ENCODE results near the gene PIK3C2G.

- no peak for TF ChIP-seq POLR2A (IDR thresholded peaks at IDR 0.05; ENCODE audit: low read depth, low read length)
- TF ChIP-seq POLR2AphosphoS5 (IDR thresholded peaks at IDR 0.05; ENCODE audit: low read depth, low read length), result no peak
Observed at GRCh38 chr12:18427520-18427919, 166.2 kb downstream of the PIK3C2G start.

All from GM12891 (cell line).